Tibial nerve (tissue), 4 donors: ENCODE measurements around the gene RPL41.
A peak's percentile ranks its signal among the peaks of the same experiment; 100 is the strongest.

ENCODE experiments used
- EP300 ChIP-seq, 2 donors: sonication (generic); formaldehyde crosslinking; IDR thresholded peaks; one replicate each; pipeline ENCODE4 v1.6.1; 2017; ENCODE audit warnings: antibody characterized with exemption in 2 of 2, mild to moderate bottlenecking in 1 of 2
- POLR2A ChIP-seq, 2 donors: fragments of 450-650 bp; IDR thresholded peaks; one replicate each; pipeline ENCODE4 v1.6.1; 2017; ENCODE audit warnings: antibody characterized with exemption in 2 of 2, mild to moderate bottlenecking in 2 of 2, moderate library complexity in 2 of 2
- TF ChIP-seq, protein P1 (sequence below), 5 experiments: fragments of 200-600 bp in 3 of 5; fragments of 450-650 bp in 2 of 5; sonication (generic) in 3 of 5; IDR thresholded peaks; one replicate each; pipeline ENCODE4 v1.5.1; 2016 to 2019; ENCODE audit warnings: antibody characterized with exemption in 5 of 5, mild to moderate bottlenecking in 3 of 5, moderate library complexity in 2 of 5

- TF ChIP-seq, protein P1, sequence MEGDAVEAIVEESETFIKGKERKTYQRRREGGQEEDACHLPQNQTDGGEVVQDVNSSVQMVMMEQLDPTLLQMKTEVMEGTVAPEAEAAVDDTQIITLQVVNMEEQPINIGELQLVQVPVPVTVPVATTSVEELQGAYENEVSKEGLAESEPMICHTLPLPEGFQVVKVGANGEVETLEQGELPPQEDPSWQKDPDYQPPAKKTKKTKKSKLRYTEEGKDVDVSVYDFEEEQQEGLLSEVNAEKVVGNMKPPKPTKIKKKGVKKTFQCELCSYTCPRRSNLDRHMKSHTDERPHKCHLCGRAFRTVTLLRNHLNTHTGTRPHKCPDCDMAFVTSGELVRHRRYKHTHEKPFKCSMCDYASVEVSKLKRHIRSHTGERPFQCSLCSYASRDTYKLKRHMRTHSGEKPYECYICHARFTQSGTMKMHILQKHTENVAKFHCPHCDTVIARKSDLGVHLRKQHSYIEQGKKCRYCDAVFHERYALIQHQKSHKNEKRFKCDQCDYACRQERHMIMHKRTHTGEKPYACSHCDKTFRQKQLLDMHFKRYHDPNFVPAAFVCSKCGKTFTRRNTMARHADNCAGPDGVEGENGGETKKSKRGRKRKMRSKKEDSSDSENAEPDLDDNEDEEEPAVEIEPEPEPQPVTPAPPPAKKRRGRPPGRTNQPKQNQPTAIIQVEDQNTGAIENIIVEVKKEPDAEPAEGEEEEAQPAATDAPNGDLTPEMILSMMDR (IDR thresholded peaks at IDR 0.05): peak in 1 of 5 experiments; percentile 15
- TF ChIP-seq EP300 (IDR thresholded peaks at IDR 0.05) (peak; percentile 93 to 95), POLR2A (IDR thresholded peaks at IDR 0.05) (peak; percentile 43 to 62)
Measured at GRCh38 chr12:56152132-56152755, 35.8 kb downstream of the RPL41 start, which contains the start of gene MYL6B.
